ENCODE measurements around the gene ENTPD1. TPM values are rescaled to one million over a fixed set of nuclear protein-coding genes. Genes with fewer than 3 reads are reported as not detected.
"Not testable (repeated sequence)": the region's sequence is repeated elsewhere in the genome, so short reads cannot be mapped to it uniquely, and the experiment has no call there.

Gene ENTPD1
- polyA plus RNA-seq, 3 donors = 62.2 to 71.1 (median 70.4) TPM

DNA sequence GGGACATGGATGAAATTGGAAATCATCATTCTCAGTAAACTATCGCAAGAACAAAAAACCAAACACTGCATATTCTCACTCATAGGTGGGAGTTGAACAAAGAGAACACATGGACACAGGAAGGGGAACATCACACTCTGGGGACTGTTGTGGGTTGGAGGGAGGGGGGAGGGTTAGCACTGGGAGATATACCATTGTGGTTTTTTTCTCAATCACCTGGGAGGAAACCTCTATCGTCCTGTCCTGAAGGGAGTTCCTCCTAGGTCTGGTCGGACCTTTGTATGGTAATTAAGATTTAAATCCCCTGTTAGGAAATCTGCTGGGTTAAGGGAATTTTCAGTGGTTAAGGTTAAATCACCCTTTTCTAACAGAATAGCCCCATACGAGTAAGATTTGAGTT is 33.5 kb upstream of the ENTPD1 start:
- intact Hi-C loops (cut with micrococcal nuclease); H3K27ac Mint-ChIP-seq; H3K27me3 Mint-ChIP-seq (ENCODE audit: low read depth in 3 of 3); H3K79me2 ChIP-seq (ENCODE audit: insufficient read depth, low read length); H3K36me3 Mint-ChIP-seq; H3K4me3 ChIP-seq (replicated peaks in 1 of 3; ENCODE audit: low read depth in 2 of 3, low read length in 3 of 3); H3K4me1 ChIP-seq (ENCODE audit: control insufficient read depth in 1 of 2, insufficient read depth in 2 of 2, low read length in 2 of 2); H3K36me3 ChIP-seq (replicated peaks in 1 of 2; ENCODE audit: control insufficient read depth in 1 of 2, insufficient read depth in 2 of 2, low read length in 2 of 2); H4K20me1 ChIP-seq (ENCODE audit: insufficient read depth, low read length); H2AFZ ChIP-seq (ENCODE audit: insufficient read depth, low read depth, low read length, poor library complexity, severe bottlenecking); H3K4me2 ChIP-seq (replicated peaks; ENCODE audit: extremely low read depth, low read length, poor library complexity, severe bottlenecking); DNase-seq; H3K9ac ChIP-seq (ENCODE audit: insufficient read depth, low read length, poor library complexity, severe bottlenecking); H3K27me3 ChIP-seq (ENCODE audit: control insufficient read depth in 2 of 2, insufficient read depth in 2 of 2, low read length in 2 of 2); H3K4me3 Mint-ChIP-seq; H3K27ac ChIP-seq (ENCODE audit: low read depth in 1 of 2, low read length in 2 of 2): not testable (repeated sequence)
- peaks cover 16% of the 10 kb centered on the region for H3K4me1 Mint-ChIP-seq
- WGBS (ENCODE audit: insufficient coverage) = no CpG with 5 or more reads among the region's 4 CpGs
- H3K9me3 Mint-ChIP-seq = peaks cover 0 to 11% (median 4%) of the 10 kb centered on the region in 7 donors
- peaks cover 0 to 11% of the 10 kb centered on the region in 2 donors for H3K9me3 ChIP-seq (replicated peaks in 1 of 2; ENCODE audit: control insufficient read depth in 1 of 2, insufficient read depth in 1 of 2, low read length in 2 of 2)

DNA sequence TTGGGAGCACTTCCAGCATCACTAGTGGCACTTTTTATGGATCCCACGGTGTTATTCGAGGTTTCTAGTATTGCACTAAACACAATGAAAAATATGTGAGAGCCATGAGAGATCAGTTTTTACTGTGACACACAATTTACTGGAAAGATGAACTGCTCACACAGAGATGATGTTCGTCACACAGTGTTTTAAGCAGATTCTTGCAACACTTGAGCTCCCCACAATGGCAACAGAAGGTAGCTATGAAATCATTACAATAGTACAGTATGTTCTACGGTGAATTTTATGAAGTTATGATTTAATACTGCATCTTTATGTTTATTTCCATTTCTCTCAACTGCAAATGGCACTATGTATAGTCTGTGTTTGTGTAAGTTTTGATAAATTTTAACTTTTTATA is 27.4 kb upstream of the ENTPD1 start:
- no peaks in the 10 kb centered on the region for H4K20me1 ChIP-seq (ENCODE audit: insufficient read depth, low read length)
- H3K9ac ChIP-seq (ENCODE audit: insufficient read depth, low read length, poor library complexity, severe bottlenecking) = no peak overlapping the region
- H3K27ac Mint-ChIP-seq = no peak overlapping the region
- H3K9me3 Mint-ChIP-seq = peaks cover 13 to 25% (median 19%) of the 10 kb centered on the region in 7 donors
- peaks cover 17 to 24% of the 10 kb centered on the region in 2 donors for H3K36me3 Mint-ChIP-seq
- WGBS (ENCODE audit: insufficient coverage) = no CpG with 5 or more reads among the region's 4 CpGs
- H3K9me3 ChIP-seq (replicated peaks in 1 of 2; ENCODE audit: control insufficient read depth in 1 of 2, insufficient read depth in 1 of 2, low read length in 2 of 2) = peaks cover 16 to 28% of the 10 kb centered on the region in 2 donors
- TF ChIP-seq, protein P1, sequence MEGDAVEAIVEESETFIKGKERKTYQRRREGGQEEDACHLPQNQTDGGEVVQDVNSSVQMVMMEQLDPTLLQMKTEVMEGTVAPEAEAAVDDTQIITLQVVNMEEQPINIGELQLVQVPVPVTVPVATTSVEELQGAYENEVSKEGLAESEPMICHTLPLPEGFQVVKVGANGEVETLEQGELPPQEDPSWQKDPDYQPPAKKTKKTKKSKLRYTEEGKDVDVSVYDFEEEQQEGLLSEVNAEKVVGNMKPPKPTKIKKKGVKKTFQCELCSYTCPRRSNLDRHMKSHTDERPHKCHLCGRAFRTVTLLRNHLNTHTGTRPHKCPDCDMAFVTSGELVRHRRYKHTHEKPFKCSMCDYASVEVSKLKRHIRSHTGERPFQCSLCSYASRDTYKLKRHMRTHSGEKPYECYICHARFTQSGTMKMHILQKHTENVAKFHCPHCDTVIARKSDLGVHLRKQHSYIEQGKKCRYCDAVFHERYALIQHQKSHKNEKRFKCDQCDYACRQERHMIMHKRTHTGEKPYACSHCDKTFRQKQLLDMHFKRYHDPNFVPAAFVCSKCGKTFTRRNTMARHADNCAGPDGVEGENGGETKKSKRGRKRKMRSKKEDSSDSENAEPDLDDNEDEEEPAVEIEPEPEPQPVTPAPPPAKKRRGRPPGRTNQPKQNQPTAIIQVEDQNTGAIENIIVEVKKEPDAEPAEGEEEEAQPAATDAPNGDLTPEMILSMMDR (IDR thresholded peaks at IDR 0.05) = no peak
- H3K79me2 ChIP-seq (ENCODE audit: insufficient read depth, low read length) = no peaks in the 10 kb centered on the region
- peaks cover 17 to 23% of the 10 kb centered on the region in 2 donors for H3K4me1 ChIP-seq (ENCODE audit: control insufficient read depth in 1 of 2, insufficient read depth in 2 of 2, low read length in 2 of 2)
- intact Hi-C loops (cut with micrococcal nuclease) = no loop called here
- H3K27me3 ChIP-seq (ENCODE audit: control insufficient read depth in 2 of 2, insufficient read depth in 2 of 2, low read length in 2 of 2) = no peaks in the 10 kb centered on the region
- no peak overlapping the region for H3K4me3 ChIP-seq (replicated peaks in 1 of 3; ENCODE audit: low read depth in 2 of 3, low read length in 3 of 3)
- H3K27me3 Mint-ChIP-seq (ENCODE audit: low read depth in 3 of 3) = peaks cover 0 to 4% (median 1%) of the 10 kb centered on the region in 3 donors
- no peak overlapping the region for H3K4me3 Mint-ChIP-seq
- peaks cover 23% of the 10 kb centered on the region for H3K4me1 Mint-ChIP-seq
- H2AFZ ChIP-seq (ENCODE audit: insufficient read depth, low read depth, low read length, poor library complexity, severe bottlenecking) = no peak overlapping the region
- no peak overlapping the region for H3K4me2 ChIP-seq (replicated peaks; ENCODE audit: extremely low read depth, low read length, poor library complexity, severe bottlenecking)
- H3K27ac ChIP-seq (ENCODE audit: low read depth in 1 of 2, low read length in 2 of 2) = no peak overlapping the region
- H3K36me3 ChIP-seq (replicated peaks in 1 of 2; ENCODE audit: control insufficient read depth in 1 of 2, insufficient read depth in 2 of 2, low read length in 2 of 2) = peaks cover 0 to 8% of the 10 kb centered on the region in 2 donors
- no peak for DNase-seq

Measured in CD14-positive monocyte (primary cell).